NCI-H2196 (cell line): Measurements from ENCODE around the gene PLK5.
"Not testable (repeated sequence)": the region's sequence is repeated elsewhere in the genome, so short reads cannot be mapped to it uniquely, and the experiment has no call there.

Source experiments
- DNase-seq: peaks from one replicate; lab custom pipeline; 2025; ENCODE audit not compliant: unreplicated experiment; lab: John Stamatoyannopoulos, UW

Gene PLK5

GRCh38 chr19:1523412-1524286 lies at the start of gene PLK5:
PLK5 (plus strand) TSS chr19:1524077; CDS start chr19:1526997, 2,920 bp downstream.
- no peak for DNase-seq

DNA sequence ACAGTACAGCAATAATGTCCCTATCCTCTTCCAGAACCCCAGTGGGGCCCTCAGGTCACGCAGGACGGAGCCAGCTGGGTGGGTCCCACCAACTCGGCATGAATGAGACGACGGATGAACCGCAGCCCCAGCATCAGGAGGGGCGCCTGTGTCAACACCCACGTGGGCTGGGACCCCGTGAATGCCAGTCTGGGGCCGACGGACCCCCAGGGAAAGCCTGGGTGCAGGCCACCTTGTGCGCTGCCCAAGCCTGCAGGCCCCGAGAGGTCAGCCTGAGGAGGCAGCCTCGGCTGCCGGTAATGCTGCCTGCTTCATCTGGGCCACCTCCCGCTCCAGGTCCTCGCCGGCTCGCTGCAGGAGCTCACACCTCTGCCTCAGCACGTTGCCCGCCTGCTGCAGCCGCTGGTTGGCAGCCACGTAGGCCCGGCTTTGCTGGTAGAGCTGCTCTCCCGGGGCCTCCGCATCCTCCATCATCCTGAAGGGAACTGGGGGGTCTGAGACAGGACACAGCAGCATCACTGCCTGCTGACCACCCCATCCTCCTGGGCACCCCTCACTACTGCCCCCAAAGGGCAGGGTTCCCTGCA lies 49.0 kb upstream of the PLK5 start:
- no peak for DNase-seq

- no peak for DNase-seq
Measured at GRCh38 chr19:1475751-1476437, 48.0 kb upstream of the PLK5 start.

DNA sequence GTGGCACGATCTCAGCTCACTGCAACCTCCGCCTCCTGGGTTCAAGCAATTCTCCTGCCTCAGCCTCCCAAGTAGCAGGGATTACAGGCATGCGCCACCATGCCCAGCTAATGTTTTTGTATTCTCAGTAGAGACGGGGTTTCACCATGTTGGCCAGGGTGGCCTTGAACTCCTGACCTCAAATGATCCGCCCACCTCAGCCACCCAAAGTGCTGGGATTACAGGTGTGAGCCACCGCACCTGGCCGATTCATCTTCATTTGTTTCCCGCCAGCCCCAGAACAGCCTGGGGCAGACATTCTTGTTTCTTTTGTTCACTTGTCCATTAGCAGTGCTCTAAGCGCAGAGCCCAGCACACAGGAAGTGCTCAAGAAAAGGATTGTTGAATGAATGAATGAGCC lies 46.8 kb upstream of the PLK5 start:
- DNase-seq, result not testable (repeated sequence)

GRCh38 chr19:1478934-1479707 lies 44.8 kb upstream of the PLK5 start, which contains the start of gene C19orf25:
C19orf25 (minus strand) TSS chr19:1479215; CDS start chr19:1478903, 312 bp downstream.
- peak; percentile 96 for DNase-seq

DNA sequence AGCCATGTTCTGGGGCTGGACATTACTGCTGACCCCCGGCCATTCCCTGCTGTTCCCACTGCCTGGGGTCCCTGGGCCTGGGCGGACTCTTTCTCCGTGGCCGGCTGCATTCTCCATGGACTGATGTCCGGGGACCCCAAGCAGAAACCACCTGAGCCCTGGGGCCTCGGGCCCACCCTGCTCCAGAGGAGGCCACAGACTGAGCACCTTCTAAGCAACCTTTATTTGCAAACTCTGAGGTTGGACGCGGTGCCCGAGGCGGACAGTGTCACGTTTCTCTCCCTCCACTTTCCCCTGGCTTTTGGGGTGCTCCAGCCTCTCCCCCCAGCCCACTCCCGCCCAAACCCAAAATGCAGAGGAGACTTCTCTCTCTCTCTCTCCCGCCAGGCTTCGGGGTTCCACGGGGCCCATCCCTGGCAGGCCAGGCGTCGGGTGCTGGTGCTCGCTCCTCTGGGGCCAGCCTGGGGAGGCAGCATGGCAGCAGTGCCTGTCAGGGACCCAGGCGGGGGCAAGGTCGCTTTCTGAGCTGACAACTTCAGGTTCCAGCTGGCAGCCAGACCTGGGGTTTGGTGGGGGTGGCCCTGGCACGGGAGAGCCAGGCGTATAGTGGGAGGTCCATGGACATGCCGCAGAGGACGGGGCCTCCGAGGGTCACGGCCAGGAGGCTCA lies 42.5 kb upstream of the PLK5 start:
- DNase-seq, result no peak

- DNase-seq, result no peak
Measured at GRCh38 chr19:1481893-1482360, 42.0 kb upstream of the PLK5 start.

- no peak for DNase-seq
Measured at GRCh38 chr19:1482361-1483130, 41.3 kb upstream of the PLK5 start.

DNA sequence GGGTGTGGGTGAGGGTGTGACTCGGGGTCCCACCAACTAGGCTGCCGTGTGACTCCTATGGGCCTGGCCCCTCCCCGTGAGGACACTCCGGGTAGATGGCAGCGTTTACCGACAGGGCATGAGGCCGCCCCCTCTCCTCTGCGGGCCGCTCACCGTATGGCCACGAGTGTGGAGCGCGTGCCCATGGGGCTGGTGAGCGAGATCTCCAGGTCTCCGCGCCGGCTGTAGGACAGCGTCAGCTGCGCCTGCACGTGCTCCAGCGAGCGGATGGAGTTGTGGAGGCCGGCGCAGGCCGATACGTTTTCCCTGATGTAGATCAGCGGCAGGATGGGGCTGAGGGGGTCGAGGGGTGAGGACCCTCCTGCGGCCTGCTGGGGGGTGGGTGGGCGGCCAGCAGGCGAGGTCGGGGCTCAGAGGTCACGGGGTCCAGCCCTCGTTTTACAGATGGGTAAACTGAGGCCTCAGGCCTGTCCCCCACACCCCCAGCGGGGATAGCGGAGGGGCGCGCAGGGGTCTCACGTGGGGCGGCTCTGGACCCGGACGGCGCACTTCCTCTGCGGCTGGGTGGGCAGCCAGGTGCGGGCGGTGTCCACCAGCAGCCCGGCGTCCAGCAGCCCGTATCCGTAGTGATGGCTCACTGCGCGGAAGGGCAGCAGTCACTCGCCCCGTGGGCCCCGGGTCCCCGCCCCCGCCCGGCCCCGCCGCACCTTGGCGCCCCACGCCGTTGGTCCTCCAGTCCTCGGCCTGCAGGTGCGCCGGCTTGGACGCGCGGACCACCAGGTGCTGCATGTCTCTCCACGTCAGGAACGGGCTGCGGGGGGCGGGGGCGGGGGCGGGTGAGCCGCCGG lies 40.5 kb upstream of the PLK5 start:
- no peak for DNase-seq

- DNase-seq, result no peak
Measured at GRCh38 chr19:1483979-1484428, 39.9 kb upstream of the PLK5 start.

DNA sequence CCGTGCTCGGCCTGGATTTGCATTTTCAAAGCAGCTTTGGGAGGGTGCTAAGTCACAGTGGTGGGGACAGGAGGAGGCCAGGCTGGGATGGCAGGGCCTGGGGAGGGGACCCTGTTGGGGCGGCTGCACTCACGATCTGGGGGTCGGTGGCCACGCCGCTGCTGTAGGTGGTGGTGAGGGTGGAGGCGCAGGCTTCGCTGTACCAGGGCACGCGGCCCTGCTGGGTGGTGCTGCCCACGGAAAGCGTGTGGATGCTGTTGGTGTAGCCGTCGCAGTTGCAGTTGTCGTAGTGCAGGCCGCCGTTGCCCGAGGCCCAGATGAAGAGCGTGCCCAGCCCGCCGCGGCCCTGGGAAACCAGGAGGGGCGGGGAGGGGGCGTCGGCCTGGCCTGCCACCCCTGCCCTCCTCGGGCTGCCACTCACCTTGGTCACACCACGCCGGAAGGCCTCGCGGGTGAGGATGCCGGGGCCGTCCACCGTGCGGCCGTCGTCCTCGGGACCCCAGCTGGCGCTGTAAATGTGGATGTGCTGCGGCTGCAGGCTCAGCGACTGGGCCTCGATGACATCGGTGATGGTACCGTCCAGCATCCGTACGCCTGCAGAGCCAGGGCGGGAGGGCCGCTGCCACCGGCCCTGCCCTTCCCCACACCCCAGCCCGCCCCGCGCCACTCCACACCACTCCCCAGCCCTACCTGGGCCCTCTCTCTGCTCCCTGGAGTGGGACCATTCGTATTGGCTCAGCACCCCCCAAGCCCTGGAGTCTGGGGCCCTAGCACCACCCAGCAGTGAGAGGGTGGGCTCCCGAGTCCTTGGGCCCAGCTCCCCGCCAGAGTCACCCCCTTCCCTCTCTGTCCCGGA lies 36.9 kb upstream of the PLK5 start:
- no peak for DNase-seq

- DNase-seq, result no peak
Measured at GRCh38 chr19:1487576-1488281, 36.1 kb upstream of the PLK5 start.

GRCh38 chr19:1488282-1488601 lies 35.6 kb upstream of the PLK5 start:
- no peak for DNase-seq

GRCh38 chr19:1489463-1490310 lies 34.2 kb upstream of the PLK5 start:
- DNase-seq, result no peak

DNA sequence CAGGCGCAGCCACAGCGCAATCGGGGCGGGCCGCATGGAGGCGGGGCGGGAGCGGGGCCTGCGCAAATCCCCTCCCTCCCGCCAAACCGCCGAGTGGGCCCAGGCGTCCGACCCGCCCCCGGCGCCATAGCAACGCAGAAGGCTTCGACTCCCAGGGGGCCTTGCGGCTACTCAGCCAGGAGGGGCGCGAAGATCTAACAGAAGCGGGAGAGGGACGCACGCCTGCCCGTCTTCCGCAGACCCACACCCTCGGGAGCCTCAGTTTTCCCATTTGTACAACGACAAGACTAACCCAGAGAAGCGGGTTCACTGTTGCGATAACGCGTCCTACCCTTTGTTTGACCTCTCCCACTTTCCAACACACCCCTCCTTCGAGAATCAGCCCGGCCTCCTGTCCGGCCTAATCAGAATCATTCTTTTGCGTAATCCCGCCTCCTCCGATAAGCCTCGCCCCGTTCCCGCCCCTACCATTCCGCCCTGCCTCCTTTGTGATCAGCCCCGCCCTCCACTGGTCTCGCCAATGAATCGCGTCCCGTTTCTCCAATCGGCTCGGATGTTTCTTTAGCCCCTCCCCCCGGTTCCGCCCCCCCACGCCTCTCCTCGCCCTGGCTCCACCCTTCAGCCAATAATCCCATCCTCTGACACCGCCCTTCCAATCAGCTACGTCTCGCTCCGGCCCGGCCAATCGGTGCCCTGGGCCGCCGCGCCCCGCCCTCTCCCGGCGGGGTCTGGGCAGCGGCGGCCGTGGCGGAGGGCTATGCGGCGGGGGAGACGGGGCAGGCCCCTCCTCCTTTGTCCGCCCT lies 33.4 kb upstream of the PLK5 start, which contains the start of gene PCSK4:
Gene PCSK4 (minus strand): TSS at position 40 of the 803 bp plus-strand sequence. CDS start 4 bp downstream, at position 36.
- DNase-seq, result peak; percentile 98
